Measurements from ENCODE around the gene LRP1. TPM values are rescaled to one million over a fixed set of nuclear protein-coding genes. Genes with fewer than 3 reads are reported as not detected.

The LRP1 gene
- total and polyA plus RNA-seq, 2 experiments from 2014 or later: 47.8 to 76.8 TPM

DNA sequence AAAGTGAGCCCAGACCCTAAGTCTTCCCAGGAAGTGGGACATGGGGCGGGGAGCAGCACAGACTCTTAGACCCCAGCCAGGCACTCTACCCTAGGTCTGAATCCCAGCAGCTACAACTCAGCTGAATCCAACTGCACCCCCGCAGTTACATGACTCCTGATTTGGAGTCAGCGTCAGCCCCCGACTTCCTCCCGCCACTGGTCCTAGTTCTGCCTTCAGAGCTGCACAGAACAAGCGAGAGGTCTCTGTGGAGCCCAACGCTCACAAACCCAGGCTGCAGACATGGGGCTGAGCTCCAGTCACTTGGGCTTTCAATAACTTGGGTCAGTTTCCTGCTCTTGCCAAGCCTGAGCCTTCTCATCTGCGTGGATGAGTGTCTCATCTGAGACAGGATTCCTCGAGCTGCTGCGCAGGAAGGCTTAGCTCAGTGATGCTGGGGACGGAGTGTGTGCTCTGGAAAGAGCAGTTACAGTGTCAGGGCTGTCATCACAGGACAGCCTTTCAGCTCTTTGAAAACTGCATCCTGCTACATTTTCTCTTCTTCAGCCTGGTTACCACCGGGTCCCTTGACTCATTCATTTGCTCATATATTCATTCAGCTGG, 57.7 kb downstream of the LRP1 start:
- H3K9me2 ChIP-seq (replicated peaks; ENCODE audit: insufficient read depth): no peaks in the 10 kb centered on the region
- no peak for DNase-seq (ENCODE audit: low spot score)
- H3K27ac ChIP-seq: no peak overlapping the region
- no peaks in the 10 kb centered on the region for H3K27me3 ChIP-seq
- no peaks in the 10 kb centered on the region for H3K79me2 ChIP-seq
- H3K4me2 ChIP-seq: no peak overlapping the region
- H3K4me3 ChIP-seq: no peak overlapping the region
- WGBS (ENCODE audit: low lambda C conversion rate, missing lambda C conversion rate): 96% methylated on average over 12 of the region's 12 CpGs
- no peaks in the 10 kb centered on the region for H3K36me3 ChIP-seq (replicated peaks; ENCODE audit: insufficient read depth, low read depth)
- no peaks in the 10 kb centered on the region for H3K9me3 ChIP-seq (ENCODE audit: low read depth)
- no peaks in the 10 kb centered on the region for H3K4me1 ChIP-seq (ENCODE audit: insufficient read depth)
- TF ChIP-seq EZH2 (IDR thresholded peaks at IDR 0.05; ENCODE audit: borderline replicate concordance) (no peak), EZH2phosphoT487 (IDR thresholded peaks at IDR 0.05; ENCODE audit: low read depth, severe bottlenecking, unreplicated experiment) (no peak)
- TF ChIP-seq, protein P1, sequence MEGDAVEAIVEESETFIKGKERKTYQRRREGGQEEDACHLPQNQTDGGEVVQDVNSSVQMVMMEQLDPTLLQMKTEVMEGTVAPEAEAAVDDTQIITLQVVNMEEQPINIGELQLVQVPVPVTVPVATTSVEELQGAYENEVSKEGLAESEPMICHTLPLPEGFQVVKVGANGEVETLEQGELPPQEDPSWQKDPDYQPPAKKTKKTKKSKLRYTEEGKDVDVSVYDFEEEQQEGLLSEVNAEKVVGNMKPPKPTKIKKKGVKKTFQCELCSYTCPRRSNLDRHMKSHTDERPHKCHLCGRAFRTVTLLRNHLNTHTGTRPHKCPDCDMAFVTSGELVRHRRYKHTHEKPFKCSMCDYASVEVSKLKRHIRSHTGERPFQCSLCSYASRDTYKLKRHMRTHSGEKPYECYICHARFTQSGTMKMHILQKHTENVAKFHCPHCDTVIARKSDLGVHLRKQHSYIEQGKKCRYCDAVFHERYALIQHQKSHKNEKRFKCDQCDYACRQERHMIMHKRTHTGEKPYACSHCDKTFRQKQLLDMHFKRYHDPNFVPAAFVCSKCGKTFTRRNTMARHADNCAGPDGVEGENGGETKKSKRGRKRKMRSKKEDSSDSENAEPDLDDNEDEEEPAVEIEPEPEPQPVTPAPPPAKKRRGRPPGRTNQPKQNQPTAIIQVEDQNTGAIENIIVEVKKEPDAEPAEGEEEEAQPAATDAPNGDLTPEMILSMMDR (IDR thresholded peaks at IDR 0.05; ENCODE audit: poor library complexity): no peak
- no peak overlapping the region for H2AFZ ChIP-seq
- no peaks in the 10 kb centered on the region for H4K20me1 ChIP-seq (ENCODE audit: insufficient read depth, poor library complexity, severe bottlenecking)

DNA sequence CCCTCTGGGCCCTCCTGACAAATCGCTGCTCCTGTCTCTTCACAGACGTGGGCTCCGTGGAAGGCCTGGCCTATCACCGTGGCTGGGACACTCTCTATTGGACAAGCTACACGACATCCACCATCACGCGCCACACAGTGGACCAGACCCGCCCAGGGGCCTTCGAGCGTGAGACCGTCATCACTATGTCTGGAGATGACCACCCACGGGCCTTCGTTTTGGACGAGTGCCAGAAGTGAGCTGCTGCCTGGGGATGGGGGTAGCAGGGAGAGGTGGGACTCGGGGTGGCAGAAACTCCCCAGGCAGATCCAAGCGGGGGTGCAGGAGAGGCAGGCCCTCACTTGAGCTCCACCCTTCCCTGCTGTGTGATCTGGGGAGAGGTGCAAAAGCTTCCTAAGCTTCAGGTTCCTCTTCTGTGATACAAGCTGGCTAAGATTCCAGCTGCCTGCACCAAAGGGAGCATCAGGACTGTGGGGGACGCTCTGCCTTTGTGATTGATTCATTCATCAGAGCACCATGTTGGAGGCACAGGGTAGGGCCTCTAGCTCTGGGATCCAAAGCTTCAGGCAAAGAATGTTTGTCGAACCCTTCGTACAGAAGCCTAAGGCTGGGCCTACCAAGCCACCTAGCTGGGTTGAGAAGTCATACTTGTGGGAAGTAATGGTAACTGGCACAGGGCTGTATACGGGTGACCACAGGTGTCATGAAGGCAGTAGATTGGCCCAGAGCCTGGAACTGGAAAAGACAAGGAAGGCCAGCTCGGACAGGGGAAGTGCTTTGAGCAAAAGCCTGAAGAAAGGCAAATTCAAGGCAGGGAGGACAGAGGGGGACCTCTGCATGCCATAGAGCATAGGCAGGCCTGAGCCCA, 59.2 kb downstream of the LRP1 start:
- Histone ChIP-seq H3K27ac (no peak overlapping the region), H4K20me1 (ENCODE audit: insufficient read depth, poor library complexity, severe bottlenecking) (no peaks in the 10 kb centered on the region), H3K36me3 (replicated peaks; ENCODE audit: insufficient read depth, low read depth) (no peaks in the 10 kb centered on the region), H3K79me2 (no peaks in the 10 kb centered on the region), H3K27me3 (no peaks in the 10 kb centered on the region), H3K4me2 (no peak overlapping the region), H3K4me3 (no peak overlapping the region), H3K9me2 (replicated peaks; ENCODE audit: insufficient read depth) (no peaks in the 10 kb centered on the region), H3K4me1 (ENCODE audit: insufficient read depth) (no peaks in the 10 kb centered on the region), H3K9me3 (ENCODE audit: low read depth) (no peaks in the 10 kb centered on the region), H2AFZ (no peak overlapping the region)
- no peak for DNase-seq (ENCODE audit: low spot score)
- WGBS (ENCODE audit: low lambda C conversion rate, missing lambda C conversion rate): 86% methylated on average over 20 of the region's 21 CpGs
- TF ChIP-seq EZH2 (IDR thresholded peaks at IDR 0.05; ENCODE audit: borderline replicate concordance) (no peak), EZH2phosphoT487 (IDR thresholded peaks at IDR 0.05; ENCODE audit: low read depth, severe bottlenecking, unreplicated experiment) (no peak)
- TF ChIP-seq, protein P1 (IDR thresholded peaks at IDR 0.05; ENCODE audit: poor library complexity): no peak

DNA sequence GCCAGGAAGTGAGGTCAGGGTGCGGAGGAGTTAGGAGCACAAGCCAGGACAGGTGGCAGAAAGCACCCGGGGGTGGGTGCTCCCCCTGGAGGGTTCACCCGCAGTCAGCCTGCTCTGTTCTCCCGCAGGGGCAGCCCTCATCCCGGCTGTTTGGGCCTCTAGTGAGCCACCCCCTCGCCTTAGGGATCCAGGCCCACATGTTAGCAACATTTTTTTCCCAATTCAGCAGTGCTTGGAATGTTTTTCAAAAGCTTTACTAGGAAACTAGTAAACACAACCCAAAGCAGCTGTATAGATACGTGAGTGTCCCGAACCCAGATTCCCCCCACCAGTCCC, 59.8 kb downstream of the LRP1 start:
- no peak overlapping the region for H2AFZ ChIP-seq
- 96% methylated on average over 8 of the region's 8 CpGs for WGBS (ENCODE audit: low lambda C conversion rate, missing lambda C conversion rate)

More for the DNA sequence above, 59.8 kb downstream of the LRP1 start:
- TF ChIP-seq, protein P1 (IDR thresholded peaks at IDR 0.05; ENCODE audit: poor library complexity): no peak
- TF ChIP-seq EZH2 (IDR thresholded peaks at IDR 0.05; ENCODE audit: borderline replicate concordance) (no peak), EZH2phosphoT487 (IDR thresholded peaks at IDR 0.05; ENCODE audit: low read depth, severe bottlenecking, unreplicated experiment) (no peak)
- no peaks in the 10 kb centered on the region for H3K9me3 ChIP-seq (ENCODE audit: low read depth)
- no peaks in the 10 kb centered on the region for H4K20me1 ChIP-seq (ENCODE audit: insufficient read depth, poor library complexity, severe bottlenecking)
- H3K9me2 ChIP-seq (replicated peaks; ENCODE audit: insufficient read depth): no peaks in the 10 kb centered on the region
- no peaks in the 10 kb centered on the region for H3K36me3 ChIP-seq (replicated peaks; ENCODE audit: insufficient read depth, low read depth)
- H3K27me3 ChIP-seq: no peaks in the 10 kb centered on the region
- H3K4me2 ChIP-seq: no peak overlapping the region
- H3K27ac ChIP-seq: no peak overlapping the region
- no peaks in the 10 kb centered on the region for H3K4me1 ChIP-seq (ENCODE audit: insufficient read depth)
- no peaks in the 10 kb centered on the region for H3K79me2 ChIP-seq
- H3K4me3 ChIP-seq: no peak overlapping the region
- no peak for DNase-seq (ENCODE audit: low spot score)
